ENCODE results near the gene ALOX15B.
"Not testable (repeated sequence)": the region's sequence is repeated elsewhere in the genome, so short reads cannot be mapped to it uniquely, and the experiment has no call there.

Gene ALOX15B

DNA sequence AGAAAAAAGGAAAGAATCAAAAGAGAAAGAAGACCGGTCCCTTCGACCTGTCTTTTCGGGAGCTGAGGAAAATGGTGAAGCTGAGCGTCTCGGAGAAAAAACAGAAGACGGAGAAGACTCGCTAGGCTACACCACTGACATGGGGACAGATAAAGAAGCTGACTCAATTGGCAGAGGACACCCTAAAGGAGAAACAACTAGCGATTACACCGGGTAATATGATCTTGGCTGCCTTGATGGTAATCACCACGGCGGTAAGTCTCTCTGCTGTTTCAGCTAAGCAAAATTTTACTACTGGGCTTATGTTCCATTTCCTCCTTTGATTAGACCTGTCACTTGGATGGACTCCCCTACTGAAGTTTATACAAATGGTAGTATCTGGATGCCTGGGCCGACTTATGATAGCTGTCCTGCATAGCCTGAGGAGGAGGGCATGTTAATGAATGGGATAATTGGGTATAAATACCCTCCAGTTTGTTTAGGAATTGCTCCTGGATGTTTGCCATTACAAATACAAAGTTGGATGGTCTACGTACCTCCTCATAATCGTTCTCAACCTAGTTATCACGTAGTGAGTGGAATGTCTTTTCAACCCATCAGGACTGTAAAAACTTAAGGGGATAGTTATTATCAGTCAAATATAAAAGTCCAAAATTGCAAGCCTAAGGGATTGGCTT, 24.1 kb downstream of the ALOX15B start:
- DNase-seq (ENCODE audit: low read depth) = no peak

DNA sequence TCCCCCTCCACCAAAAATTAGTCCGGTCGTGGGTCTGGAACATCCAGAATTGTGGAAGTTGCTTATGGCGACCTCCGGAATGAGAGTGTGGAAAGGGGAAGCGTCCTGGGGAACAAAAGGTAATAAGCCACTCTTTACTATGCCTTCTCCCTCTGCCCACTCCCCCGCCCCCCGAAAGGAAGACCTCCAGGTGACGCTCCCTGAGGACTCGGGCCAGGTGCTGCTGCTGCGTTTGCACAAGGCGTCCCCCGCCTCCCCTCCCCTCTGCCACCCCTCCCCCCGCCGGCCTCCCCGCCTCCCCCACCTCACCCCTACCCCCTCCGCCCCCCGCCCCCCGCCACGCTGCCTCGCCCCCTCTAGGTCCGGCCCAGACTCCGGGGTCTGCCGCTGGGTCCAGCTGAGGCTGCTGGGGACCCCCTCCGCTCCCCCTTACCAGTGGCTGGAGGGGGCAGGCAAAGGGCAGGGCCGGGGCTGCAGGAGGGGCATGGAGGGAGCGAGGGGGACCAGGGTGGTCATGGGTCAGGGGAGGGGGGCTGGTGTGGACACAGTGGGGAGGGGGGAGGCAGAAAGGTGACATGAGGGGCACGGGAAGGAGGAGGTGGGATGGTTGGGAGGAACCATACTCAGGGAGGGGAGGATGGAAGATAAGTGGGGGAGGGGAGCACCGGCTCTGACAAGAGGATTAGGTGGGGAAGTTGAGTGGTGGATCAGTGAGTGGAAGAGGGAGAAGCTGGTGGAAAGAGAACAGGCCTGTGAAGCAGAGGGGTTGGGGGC, 25.1 kb downstream of the ALOX15B start:
- DNase-seq (ENCODE audit: low read depth) = no peak

DNA sequence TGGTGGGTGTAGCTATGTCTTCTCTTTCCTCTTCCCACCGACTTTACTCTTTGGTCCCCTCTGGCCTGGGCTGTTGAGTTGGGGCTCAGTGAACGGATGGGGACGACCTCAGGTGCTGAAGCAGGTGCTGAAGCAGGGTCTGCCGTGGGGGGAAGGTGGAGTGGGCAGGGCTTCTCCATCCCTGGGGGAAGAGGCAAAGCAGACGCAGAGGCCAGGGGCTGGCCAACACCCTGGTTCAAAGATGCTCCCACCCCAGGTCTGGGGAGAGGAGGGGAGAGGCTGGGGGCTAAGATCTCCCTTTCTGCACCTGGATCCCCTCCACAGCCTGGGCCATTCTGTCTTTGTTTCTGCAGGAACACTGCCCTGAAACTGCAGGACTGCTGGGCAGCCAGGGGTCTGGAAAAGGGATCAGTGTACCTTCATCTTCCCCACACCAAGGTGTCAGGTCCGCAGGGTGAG, 25.7 kb downstream of the ALOX15B start:
- no peak for DNase-seq (ENCODE audit: low read depth)

DNA sequence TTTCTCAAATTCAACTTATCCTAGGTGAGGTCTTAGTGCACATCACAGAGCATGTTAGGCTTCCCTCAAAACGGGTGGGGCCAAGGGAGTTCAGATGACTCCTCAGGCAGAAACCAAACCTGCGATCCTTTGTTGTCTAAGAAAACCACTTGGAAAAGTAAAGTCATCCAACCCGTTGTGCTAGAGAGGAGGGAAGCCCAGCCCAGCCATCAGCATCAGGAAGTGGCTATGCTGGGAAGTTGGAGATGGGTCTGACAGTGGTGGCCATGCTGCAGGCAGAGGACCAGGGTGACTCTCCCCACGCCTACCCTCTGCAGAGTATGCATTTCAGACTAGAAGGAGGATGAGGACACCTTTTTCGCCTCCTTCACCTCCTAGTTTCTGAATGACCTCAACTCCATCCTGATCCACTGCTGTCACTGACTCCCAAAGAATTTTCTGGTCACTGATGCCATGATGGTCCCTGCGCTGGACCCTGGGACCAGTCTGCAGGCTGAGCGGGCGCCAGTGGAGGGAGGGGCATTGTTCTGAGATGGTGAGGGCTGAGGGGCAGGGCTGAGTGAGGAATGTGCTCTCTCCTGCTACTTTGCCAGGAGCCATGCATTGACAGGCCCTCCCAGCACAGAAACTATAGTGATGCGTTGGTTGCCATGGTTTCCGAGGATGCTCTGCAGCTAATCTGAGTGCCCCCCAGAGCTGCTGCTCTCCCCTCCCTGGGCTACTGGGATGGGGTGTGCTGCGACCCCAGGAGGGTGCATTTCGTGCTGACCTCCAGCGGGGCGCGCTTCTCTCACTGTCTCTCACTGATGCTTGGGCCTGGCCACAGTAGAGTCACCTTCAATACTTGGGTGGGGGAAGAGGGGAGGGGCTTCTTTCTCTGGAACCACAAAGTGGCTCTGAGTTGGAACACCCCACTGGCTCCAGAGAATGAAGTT, 28.2 kb downstream of the ALOX15B start:
- no peak for DNase-seq (ENCODE audit: low read depth)

DNA sequence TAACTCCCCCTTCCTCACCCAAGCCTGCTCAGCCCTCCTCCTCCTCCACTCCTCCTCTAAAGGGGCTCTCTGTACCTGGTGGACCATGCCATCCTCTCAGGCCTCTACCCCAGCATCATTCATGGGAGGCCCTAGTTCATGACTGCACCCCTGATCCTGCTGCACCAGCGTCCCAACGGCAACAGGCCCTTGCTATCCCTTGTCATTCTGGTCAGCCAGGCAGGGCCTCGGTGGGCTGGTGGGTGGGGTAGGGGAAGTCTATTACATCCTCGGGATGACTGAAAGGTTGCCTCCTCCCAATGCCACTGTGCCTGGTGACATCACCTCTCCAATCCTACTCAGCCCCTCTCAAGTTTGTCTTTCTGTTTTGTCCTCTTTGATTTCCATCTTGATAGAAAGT, 28.9 kb downstream of the ALOX15B start:
- DNase-seq (ENCODE audit: low read depth) = no peak

DNA sequence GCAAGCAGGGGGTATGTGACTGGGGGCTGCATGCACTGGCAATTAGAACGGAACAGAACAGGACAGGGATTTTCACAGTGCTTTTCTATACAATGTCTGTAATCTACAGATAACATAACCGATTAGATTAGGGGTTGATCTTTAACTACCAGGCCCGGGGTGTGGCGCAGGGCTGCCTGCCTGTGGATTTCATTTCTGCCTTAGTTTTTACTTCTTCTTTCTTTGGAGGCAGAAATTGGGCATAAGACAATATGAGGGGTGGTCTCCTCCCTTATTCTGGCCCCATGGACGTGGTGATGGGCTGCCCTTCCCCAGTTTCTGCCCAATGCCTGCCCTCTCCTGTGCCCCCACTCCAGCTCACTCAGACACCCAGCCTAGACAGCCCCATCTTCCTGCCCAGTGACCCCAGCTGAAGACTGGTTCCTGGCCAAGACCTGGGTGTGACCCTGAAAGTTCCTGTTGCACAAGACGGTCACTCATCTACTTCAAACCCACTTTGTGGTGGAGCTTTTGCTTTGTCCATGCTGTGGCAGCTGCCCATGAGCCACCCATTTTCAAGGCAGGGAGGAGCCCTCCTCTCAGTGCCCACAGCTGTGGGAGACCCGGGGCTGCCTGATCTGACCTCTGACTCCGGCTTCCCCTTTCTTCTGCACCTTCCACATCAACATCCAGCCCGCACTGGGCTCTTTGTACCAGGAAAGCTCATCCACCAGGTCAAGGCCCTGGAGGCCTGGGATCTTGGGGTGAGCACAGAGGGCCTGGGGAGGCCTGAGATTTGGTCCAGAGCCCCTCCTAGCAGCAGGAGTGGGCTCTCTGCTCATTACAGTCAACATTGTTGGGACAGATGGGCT, 30.1 kb downstream of the ALOX15B start:
- DNase-seq (ENCODE audit: low read depth) = no peak

DNA sequence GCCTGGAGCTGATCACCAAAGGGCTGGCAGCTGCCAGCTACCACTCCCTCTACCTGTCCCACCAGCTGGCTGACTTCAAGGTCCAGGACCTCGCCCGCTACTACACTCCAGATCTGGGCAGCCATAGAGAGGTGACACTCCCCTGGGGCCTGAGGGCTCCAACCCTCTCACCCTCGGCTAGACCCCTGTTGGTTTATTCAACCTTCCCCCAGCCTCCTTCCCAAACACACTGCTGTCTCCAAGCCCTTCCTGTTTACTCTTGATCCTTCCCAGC, 30.7 kb downstream of the ALOX15B start:
- DNase-seq (ENCODE audit: low read depth) = no peak

DNA sequence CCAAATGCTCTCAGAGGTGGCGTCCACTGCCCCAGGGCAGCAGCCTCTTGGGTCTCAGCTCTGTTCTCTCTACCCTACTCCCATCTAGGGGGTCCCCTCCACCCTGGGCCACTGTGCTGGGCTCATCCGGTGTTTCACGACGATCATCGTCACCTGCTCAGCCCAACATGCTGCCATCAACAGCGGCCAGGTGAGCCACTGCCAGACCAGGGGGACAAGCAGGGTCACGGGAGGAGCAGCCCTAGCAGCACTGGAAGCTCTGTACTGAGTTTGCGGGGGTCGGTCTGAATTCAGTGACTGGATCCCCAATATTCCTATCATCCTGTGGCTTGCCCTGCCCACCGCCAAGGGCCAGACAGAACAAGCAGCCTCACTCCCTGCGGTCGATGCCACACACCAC, 32.6 kb downstream of the ALOX15B start:
- no peak for DNase-seq (ENCODE audit: low read depth)

DNA sequence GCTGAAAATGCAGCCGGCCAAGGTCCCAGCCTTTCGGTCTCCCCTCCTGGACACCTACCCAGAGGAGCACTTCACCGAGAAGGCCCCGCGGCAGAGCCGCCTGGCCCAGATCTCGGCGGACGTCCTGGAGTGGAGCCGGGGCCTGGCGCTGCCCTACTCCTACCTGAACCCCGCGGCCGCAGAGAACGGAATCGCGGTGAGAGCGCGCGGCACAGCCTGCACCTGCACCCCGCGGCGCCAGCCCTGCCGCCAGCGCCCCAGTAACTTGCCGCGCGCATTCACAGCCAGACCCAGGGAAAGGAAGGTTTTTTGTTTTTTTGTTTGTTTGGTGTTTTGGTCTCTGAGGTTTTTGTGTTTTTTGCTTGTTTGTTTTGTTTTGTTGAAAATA, 33.5 kb downstream of the ALOX15B start:
- DNase-seq (ENCODE audit: low read depth) = no peak

DNA sequence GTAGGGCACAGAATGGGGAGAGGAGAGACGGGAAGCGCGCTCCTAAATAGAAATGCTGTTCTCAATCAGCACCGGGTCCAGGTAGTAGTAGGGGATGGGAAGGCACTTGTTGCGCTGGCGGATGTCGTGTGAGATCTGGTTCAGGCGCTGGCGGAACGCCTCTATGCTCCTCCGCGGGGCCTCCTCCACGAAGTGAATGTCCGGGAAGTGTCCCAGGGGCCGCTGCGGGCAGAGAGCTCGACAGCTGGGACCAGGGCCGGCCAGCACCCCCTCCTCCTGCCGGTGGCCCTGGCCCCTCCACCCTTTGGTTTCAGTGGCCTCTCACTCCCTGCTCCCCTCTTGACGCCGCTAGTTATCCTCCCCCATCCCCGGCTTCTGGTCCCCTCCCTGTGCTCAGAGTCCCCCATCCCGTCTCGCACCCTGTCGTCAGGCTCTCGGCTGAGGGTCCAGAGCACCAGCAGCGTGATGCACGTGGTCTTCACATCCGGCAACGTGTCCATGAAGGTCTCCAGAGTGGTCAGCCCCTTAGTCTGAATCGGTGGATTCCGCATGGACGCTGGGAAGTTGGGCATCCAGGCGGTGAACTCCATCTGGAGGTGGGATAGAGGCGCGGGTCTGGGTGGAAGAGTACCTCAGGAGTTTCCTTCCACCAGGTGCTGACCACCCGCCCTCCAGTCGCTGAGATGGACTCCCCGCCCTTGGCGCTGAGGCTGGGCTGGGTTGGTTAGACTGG, 34.0 kb downstream of the ALOX15B start:
- DNase-seq (ENCODE audit: low read depth) = no peak

DNA sequence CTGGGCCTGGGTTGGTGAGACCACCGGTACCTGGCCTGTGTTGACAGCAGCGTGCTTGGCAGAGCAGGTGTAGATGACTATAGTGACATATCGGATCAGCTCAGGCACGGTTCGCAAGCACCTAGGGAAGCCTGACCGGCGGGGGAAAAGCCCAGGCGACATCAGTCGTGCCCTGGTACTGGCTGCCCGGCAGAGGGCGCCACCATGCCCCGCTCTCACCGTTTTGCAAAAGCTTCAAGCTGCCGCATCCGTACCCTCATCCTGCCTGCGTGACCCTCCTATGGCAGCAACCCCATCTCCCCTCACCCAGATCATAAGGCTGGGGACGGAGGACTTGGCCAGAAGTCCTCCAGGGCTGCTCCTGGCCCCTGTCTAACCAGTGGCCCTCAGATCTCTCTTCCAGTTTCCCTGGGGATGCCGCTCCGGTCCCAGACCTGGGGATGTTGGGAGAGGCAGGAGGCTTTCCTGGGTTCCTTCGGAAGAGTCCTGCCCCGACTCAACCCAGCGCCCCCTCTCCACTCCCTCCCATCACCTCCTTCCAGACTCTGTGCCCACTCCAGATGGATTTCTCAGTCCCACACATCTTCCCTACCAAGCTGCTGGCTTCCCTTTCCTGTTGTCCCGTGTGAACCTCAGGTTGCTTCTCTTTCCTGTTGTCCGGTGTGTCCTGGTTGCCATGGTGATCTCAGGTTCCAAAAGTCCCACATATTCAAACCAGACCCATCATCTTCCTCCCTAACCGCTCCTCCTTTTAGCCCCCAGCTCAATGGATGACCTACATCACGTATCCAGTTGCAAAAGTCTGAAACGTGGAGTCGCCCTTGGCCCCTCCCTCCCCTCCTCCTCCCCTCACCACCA, 35.0 kb downstream of the ALOX15B start:
- no peak for DNase-seq (ENCODE audit: low read depth)

DNA sequence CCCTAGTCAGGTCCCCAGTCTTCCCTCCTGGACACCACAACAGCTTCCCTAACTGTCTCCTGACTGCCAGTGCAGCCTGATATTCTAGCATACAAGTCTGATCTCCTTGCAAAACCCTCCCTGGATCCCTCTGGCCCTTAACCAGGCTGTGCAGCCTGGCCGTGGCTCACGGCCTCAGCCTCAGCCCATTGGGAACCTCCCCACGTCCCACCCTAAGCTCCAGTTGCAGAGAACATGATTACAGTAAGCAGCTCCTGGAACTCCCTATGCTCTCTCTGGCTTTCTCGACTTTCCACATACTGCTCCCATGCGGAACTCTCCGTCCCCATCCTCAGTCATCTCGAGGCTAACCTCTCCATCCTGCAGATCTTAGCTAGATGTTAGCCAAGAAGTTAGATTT, 35.7 kb downstream of the ALOX15B start:
- DNase-seq (ENCODE audit: low read depth) = no peak

DNA sequence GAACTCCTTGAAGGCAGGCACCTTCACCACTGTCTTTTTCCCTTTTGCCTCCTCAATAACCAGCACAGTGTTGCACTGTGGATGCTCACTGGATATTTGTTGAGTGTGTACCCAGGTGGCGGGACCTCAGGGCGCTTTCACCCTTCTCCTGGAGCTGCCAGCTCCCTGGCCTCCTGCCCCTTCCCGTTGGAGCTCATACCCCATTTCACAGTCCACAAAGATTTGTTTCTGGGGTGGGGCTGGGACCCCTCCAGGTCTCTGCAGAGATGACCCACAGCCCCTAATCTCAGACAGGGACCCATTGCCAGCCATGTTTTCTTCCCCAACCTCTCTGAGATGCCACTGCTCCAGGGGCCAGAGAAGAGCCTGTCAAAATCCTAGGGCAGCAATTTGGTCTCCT, 36.2 kb downstream of the ALOX15B start:
- DNase-seq (ENCODE audit: low read depth) = no peak

DNA sequence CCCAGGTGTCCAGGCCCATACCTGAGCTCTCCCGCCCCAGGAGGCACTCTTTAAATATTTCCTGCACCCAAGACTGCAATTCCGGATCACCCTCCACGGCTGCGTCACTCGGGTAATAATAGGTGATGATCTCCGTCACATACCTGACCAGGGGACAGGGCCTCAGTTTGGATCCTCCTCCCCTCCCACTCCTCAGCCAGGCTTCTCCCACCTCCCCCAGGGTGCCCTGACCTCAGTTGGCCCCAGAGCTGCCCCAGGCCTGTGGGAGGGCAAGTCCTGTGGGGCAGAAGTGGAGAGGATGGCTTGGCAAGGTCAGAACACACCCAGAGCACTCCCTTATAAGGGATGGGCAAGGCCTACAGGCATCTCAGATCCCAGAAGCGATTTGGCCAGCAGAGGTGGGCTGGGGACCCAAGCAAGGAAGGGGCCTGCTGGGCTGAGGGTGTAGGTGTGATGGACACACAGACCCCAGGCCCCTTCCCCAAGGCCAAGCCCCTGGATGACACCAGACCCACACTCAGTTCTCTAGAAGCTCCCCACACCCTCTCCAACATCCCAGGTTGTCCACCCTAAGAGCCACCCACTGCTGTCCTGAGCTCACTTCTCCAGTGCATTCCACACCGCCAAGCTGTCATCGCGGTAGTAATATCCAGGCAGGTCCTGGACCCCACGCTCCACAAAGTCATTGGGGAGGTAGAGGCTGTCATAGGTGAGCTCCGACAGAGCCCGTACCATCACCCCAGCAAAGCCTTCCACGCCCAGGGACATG, 36.9 kb downstream of the ALOX15B start:
- no peak for DNase-seq (ENCODE audit: low read depth)

DNA sequence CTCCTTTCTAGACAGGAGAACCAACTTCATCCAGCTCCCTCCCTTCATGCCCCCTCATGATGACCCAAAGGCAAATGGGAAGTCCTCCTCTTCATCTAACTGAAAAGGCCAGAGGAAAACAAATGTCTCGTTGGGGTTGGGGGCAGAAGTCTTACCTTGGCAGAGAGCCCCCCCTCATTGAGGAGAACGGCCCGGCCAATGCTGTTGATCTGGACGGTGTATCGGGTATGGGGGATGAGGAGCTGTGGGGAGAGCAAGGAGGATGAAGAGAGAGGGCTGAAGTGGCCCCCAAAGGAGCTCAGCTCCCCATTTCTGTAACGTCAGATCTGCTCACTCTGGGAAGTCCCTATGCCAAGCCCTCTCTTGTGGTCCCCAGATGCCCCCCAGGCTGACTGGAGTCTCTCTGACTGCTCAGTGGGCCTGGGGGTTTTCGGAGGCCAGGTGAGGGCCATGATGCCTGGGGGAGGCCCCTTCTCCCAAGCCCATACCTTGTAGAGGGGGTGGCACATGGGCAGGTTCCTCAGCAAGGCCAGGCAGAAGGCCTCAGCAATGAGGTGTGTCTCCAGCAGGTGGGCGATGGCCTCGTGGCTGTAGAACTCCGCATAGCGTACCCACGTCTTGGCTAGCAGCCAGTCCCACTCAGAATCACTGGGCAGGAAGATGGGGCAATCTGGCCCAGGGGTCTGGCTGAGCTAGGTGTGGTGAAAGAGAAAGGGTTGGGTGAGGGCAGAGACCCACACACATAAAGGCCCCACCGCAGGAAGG, 37.8 kb downstream of the ALOX15B start:
- no peak for DNase-seq (ENCODE audit: low read depth)

DNA sequence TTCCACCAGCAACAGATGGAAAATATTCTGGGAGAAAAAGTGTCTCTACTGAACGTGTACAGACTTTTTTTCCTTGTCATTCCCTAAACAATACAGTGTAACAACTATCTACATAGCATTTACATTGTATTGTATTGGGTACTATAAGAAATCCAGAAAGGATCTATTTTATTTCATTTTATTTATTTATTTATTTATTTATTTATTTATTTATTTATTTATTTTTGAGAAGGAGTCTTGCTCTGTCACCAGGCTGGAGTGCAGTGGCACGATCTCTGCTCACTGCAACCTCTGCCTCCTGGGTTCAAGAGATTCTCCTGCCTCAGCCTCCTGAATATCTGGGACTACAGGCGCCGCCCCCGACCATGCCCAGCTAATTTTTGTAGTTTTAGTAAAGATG, 39.1 kb downstream of the ALOX15B start:
- DNase-seq (ENCODE audit: low read depth) = not testable (repeated sequence)

DNA sequence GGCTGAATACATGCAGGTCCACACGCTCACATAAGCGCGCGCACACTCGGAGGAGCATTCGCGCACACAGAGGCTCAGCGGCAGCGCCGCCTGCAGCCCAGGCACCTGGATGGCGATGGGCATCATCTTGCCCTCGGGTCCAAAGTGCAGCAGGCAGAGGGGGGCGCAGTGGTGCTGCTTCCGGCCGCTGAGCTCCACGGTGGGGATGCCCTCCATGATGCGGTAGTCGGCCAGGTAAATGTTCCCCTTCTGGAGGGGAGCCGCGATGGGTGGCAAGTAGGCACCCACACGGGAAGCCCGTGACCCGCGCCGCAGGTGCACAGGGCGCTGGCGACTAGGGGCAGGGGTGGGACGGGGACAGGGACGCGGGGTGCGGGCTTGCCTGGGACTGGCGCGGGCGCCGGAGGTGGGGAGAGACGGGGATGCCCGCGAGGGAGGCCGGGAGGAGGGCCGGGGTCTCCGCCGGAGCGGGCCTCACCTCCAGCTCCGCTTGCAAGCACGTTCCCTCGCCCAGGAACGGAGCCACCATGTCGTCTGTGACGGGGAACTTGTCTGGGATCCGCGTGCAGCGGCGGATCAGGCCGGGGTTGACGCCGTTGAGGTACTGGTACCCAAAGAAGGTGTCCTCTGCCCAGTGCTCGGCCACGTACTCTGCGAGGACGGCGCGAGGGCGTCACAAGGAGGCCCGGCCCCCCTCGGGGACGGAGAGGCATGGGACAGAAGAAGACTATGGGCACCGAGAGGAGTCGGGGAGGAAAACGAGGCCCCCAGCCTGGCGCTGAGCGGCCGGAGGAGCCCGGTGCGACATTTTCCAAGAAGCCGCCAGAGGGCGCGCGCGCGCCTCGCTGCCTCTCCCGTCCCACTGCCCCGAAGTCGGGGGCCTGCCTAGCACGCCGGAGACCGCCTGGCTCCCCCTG, 40.7 kb downstream of the ALOX15B start:
- DNase-seq (ENCODE audit: low read depth) = no peak
